Activated CD4-positive, alpha-beta T cell treated with anti-CD3 and anti-CD28 coated beads, Interleukin-2, amount 10 ng/mL, durations not matched to agents 24 days and 14 days (primary cell): ENCODE measurements around the gene EVI5L. TPM values are rescaled to one million over a fixed set of nuclear protein-coding genes. Genes with fewer than 3 reads are reported as not detected.
A peak's percentile ranks its signal among the peaks of the same experiment; 100 is the strongest.
"Not testable (repeated sequence)": the region's sequence is repeated elsewhere in the genome, so short reads cannot be mapped to it uniquely, and the experiment has no call there.

Source experiments
- DNase-seq: peaks from one replicate; pipeline ENCODE4 v3.0.0; 2022
- H3K27ac Mint-ChIP-seq: one replicate; pipeline ENCODE4 v1.8.0; 2022; ENCODE audit warnings: mild to moderate bottlenecking, mixed read lengths
- H3K27me3 Mint-ChIP-seq: one replicate; pipeline ENCODE4 v1.8.0; 2022; ENCODE audit warnings: mixed read lengths
- H3K36me3 Mint-ChIP-seq: one replicate; pipeline ENCODE4 v1.8.0; 2022; ENCODE audit warnings: low read depth, mild to moderate bottlenecking, mixed read lengths
- H3K4me1 Mint-ChIP-seq: one replicate; pipeline ENCODE4 v1.8.0; 2021; ENCODE audit warnings: mixed read lengths
- H3K4me3 Mint-ChIP-seq: one replicate; pipeline ENCODE4 v1.8.0; 2022; ENCODE audit warnings: mild to moderate bottlenecking, moderate library complexity, mixed read lengths
- H3K9me3 Mint-ChIP-seq: one replicate; pipeline ENCODE4 v1.8.0; 2021; ENCODE audit warnings: mixed read lengths
- intact Hi-C: fragments of 100-400 bp; cut with micrococcal nuclease; formaldehyde crosslinking; loops from one replicate; pipeline ENCODE4 v1.15.1; 2023
- total RNA-seq: library from RNA; stranded (reverse); gene quantifications from 2 replicates; pipeline ENCODE4 v1.2.3, GENCODE V29; 2022

Gene EVI5L
- total RNA-seq, result 4.3 and 5.2 TPM in 2 replicates

- H3K27ac Mint-ChIP-seq, result peak within 1 kb of the TSS; percentile 83
- intact Hi-C loops, result loop anchor here (1.0 to 5.0 kb wide), 2 partner anchors 40 to 173 kb away; no protein-coding TSS in a partner anchor
- DNase-seq, result peak; percentile 100
- H3K27me3 Mint-ChIP-seq, result peaks cover 10% of the 10 kb centered on the region
- no peaks in the 10 kb centered on the region for H3K36me3 Mint-ChIP-seq
- peak within 1 kb of the TSS; percentile 88 for H3K4me3 Mint-ChIP-seq
- H3K9me3 Mint-ChIP-seq, result no peaks in the 10 kb centered on the region
- H3K4me1 Mint-ChIP-seq, result peaks cover 17% of the 10 kb centered on the region
Observed at GRCh38 chr19:7829561-7830271, at the start of gene EVI5L. TSS of gene EVI5L (plus strand) at chr19:7830218. CDS start at chr19:7846543, 16,325 bp downstream.

GRCh38 chr19:7781157-7781556 is 48.9 kb upstream of the EVI5L start:
- peaks cover 3% of the 10 kb centered on the region for H3K9me3 Mint-ChIP-seq
- H3K27me3 Mint-ChIP-seq, result peaks cover 37% of the 10 kb centered on the region
- no peak for DNase-seq
- H3K36me3 Mint-ChIP-seq, result no peaks in the 10 kb centered on the region
- no peak overlapping the region for H3K4me3 Mint-ChIP-seq
- intact Hi-C loops, result no loop called here
- H3K4me1 Mint-ChIP-seq, result peaks cover 2% of the 10 kb centered on the region
- no peak overlapping the region for H3K27ac Mint-ChIP-seq

- H3K9me3 Mint-ChIP-seq, result peaks cover 3% of the 10 kb centered on the region
- H3K27ac Mint-ChIP-seq, result no peak overlapping the region
- intact Hi-C loops, result no loop called here
- no peak for DNase-seq
- peaks cover 38% of the 10 kb centered on the region for H3K27me3 Mint-ChIP-seq
- H3K4me1 Mint-ChIP-seq, result peaks cover 2% of the 10 kb centered on the region
- H3K4me3 Mint-ChIP-seq, result no peak overlapping the region
- no peaks in the 10 kb centered on the region for H3K36me3 Mint-ChIP-seq
Observed at GRCh38 chr19:7783991-7784423, 46.0 kb upstream of the EVI5L start.

DNA sequence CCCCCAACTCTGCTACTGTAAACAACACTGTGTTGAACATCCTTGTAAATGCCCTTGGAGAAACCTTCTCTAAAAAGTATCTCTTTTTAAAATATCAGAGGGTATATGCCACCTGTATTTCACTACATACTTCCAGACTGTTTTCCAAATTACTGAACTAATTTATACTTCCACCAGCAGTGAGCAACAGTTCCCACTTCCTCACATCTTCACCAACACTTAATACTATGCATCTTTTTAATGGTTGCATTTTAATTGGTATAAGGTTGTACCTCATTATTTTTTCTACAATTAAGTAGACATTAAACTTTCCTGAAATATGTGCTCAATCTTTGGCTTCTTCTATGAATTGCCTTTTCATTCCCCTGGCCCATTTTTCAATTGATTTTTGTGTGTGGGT is 45.2 kb upstream of the EVI5L start:
- peaks cover 2% of the 10 kb centered on the region for H3K4me1 Mint-ChIP-seq
- no peak for DNase-seq
- H3K27ac Mint-ChIP-seq, result no peak overlapping the region
- no peaks in the 10 kb centered on the region for H3K36me3 Mint-ChIP-seq
- no peak overlapping the region for H3K4me3 Mint-ChIP-seq
- intact Hi-C loops, result no loop called here
- peaks cover 41% of the 10 kb centered on the region for H3K27me3 Mint-ChIP-seq
- peaks cover 3% of the 10 kb centered on the region for H3K9me3 Mint-ChIP-seq

DNA sequence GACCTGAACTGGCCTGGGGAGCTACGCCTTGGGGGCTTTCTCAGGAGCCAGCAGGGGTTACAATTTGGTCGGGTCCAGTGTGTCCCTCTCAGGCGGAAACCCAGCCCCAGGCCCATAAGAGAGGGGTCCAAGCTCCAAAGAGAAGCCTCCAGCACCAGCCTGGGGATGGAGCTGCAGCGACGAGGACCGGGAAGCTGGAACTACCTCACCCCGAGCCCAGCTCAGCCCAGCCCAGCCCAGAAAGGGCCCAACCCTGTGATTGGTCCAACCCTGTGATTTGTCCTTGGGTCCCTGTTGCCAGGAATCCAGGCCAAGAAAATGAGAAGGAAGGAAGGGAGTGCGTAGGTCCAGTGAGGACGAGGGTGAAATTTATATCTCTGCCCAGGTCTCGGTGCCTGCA is 42.9 kb upstream of the EVI5L start:
- no peak overlapping the region for H3K4me3 Mint-ChIP-seq
- no peaks in the 10 kb centered on the region for H3K36me3 Mint-ChIP-seq
- peaks cover 3% of the 10 kb centered on the region for H3K9me3 Mint-ChIP-seq
- peak overlapping the region; percentile 34 for H3K27ac Mint-ChIP-seq
- peaks cover 2% of the 10 kb centered on the region for H3K4me1 Mint-ChIP-seq
- DNase-seq, result no peak
- intact Hi-C loops, result no loop called here
- H3K27me3 Mint-ChIP-seq, result peaks cover 33% of the 10 kb centered on the region

- no peak overlapping the region for H3K27ac Mint-ChIP-seq
- peaks cover 35% of the 10 kb centered on the region for H3K27me3 Mint-ChIP-seq
- H3K36me3 Mint-ChIP-seq, result no peaks in the 10 kb centered on the region
- no peak for DNase-seq
- H3K4me1 Mint-ChIP-seq, result peaks cover 2% of the 10 kb centered on the region
- intact Hi-C loops, result no loop called here
- H3K4me3 Mint-ChIP-seq, result no peak overlapping the region
- peaks cover 3% of the 10 kb centered on the region for H3K9me3 Mint-ChIP-seq
Observed at GRCh38 chr19:7787602-7788177, 42.3 kb upstream of the EVI5L start.

DNA sequence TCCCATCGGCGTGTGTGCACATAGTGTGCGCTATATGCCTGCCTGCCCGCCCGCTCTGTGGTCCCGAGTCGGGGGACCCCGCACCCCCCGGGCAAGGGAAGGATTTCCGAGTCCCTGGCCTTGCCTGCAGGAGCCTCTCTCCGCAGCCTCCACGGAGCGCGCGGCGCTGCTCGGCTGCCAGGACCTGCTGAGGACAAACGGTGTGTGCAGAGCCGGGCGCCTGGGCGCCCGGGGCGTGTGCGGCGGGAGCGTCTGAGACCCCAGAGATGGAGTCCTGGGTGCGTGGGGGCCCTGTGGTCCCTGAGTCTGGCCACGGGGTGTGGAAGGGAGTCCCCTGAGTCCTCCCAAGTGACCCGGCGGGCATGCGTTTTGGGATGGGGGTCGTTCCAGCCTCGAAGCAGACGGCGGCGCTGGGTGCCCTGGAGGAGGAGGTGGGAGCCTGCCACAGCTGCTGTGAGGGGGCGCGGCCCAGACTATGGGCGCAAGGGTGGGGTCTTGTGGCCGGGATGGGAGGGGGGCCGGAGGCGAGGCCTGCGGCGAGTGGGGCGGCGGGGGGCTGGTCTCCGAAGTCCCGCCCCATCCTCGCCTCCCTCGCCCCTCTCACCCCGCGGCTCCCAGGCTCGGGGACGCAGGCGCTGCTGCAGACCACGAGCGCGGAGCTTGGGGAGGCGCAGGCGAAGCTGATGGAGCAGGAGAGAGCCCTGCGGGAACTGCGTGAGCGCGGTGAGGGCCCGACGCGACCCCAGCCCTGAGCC is 41.7 kb upstream of the EVI5L start:
- H3K4me1 Mint-ChIP-seq, result peaks cover 2% of the 10 kb centered on the region
- H3K36me3 Mint-ChIP-seq, result no peaks in the 10 kb centered on the region
- H3K9me3 Mint-ChIP-seq, result peaks cover 3% of the 10 kb centered on the region
- no peak for DNase-seq
- intact Hi-C loops, result no loop called here
- H3K27ac Mint-ChIP-seq, result no peak overlapping the region
- peaks cover 33% of the 10 kb centered on the region for H3K27me3 Mint-ChIP-seq
- H3K4me3 Mint-ChIP-seq, result no peak overlapping the region

GRCh38 chr19:7788933-7789323 is 41.1 kb upstream of the EVI5L start:
- peaks cover 2% of the 10 kb centered on the region for H3K4me1 Mint-ChIP-seq
- H3K27me3 Mint-ChIP-seq, result peaks cover 29% of the 10 kb centered on the region
- peaks cover 3% of the 10 kb centered on the region for H3K9me3 Mint-ChIP-seq
- no peak for DNase-seq
- H3K36me3 Mint-ChIP-seq, result no peaks in the 10 kb centered on the region
- no peak overlapping the region for H3K4me3 Mint-ChIP-seq
- intact Hi-C loops, result no loop called here
- H3K27ac Mint-ChIP-seq, result no peak overlapping the region

DNA sequence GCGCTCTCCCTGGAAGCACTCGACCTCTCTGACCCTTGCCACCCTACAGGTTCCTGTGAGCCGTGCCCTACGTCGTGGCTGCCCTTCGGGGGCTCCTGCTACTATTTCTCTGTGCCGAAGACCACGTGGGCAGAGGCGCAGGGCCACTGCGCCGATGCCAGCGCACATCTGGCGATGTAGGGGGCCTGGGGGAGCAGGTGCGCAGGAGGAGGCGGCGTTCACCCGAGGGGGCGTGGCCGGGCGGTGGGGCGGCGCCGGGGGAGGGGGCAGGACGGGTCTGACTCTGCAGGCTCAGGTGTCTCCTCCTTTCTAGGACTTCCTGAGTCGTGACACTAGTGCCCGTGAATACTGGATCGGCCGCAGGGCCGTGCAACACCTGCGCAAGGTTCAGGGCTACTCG is 40.6 kb upstream of the EVI5L start:
- no peak overlapping the region for H3K4me3 Mint-ChIP-seq

DNA sequence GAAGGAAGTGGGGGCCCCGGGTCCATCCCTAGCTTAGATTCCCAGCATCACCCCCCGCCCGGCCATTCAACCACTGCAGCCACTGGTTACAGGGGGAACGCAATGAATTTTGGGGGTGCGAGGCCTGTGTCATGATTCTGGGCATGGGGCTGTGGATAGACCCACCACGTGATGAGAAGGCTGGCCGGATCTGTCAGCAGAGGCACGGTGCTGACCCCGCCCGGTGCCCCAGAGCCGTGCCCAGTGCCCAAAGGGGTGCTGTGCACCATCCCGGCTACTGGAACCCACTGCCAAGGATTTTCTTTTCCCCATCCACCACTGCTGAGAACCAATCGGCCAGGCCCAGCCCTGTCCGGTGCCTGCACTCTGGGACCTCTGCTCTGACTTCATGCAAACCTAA is 39.6 kb upstream of the EVI5L start:
- Mint-ChIP-seq H3K4me3 (no peak overlapping the region), H3K9me3 (no peaks in the 10 kb centered on the region), H3K27ac (no peak overlapping the region)

More for the DNA sequence above, 40.6 kb upstream of the EVI5L start:
- peaks cover 2% of the 10 kb centered on the region for H3K4me1 Mint-ChIP-seq
- no peaks in the 10 kb centered on the region for H3K36me3 Mint-ChIP-seq
- H3K27me3 Mint-ChIP-seq, result peaks cover 26% of the 10 kb centered on the region
- intact Hi-C loops, result no loop called here
- H3K27ac Mint-ChIP-seq, result no peak overlapping the region
- peaks cover 3% of the 10 kb centered on the region for H3K9me3 Mint-ChIP-seq
- DNase-seq, result no peak

GRCh38 chr19:7792281-7792680 is 37.7 kb upstream of the EVI5L start:
- H3K4me1 Mint-ChIP-seq, result no peaks in the 10 kb centered on the region
- intact Hi-C loops, result loop anchor here (10.0 kb wide), 1 partner anchor 57 kb away; the partner anchor contains the start of gene CLEC4G
- no peaks in the 10 kb centered on the region for H3K9me3 Mint-ChIP-seq
- no peak overlapping the region for H3K4me3 Mint-ChIP-seq
- no peak overlapping the region for H3K27ac Mint-ChIP-seq
- DNase-seq, result no peak
- peaks cover 27% of the 10 kb centered on the region for H3K27me3 Mint-ChIP-seq
- H3K36me3 Mint-ChIP-seq, result no peaks in the 10 kb centered on the region

More for the DNA sequence above, 39.6 kb upstream of the EVI5L start:
- Mint-ChIP-seq H3K36me3 (no peaks in the 10 kb centered on the region), H3K27me3 (peaks cover 21% of the 10 kb centered on the region), H3K4me1 (no peaks in the 10 kb centered on the region)
- intact Hi-C loops, result loop anchor here (10.0 kb wide), 1 partner anchor 56 kb away; the partner anchor contains the start of gene CLEC4G
- no peak for DNase-seq

DNA sequence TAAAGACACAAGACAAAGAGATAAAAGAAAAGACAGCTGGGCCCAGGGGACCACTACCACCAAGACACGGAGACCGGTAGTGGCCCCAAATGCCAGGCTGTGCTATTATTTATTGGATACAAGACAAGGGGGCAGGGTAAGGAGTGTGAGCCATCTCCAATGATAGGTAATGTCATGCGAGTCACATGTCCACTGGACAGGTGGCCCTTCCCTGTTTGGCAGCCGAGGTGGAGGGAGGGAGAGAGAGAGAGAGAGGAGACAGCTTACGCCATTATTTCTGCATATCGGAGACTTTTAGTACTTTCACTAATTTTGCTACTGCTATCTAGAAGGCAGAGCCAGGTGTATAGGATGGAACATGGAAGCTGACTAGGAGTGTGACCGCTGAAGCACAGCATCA is 37.3 kb upstream of the EVI5L start:
- intact Hi-C loops, result loop anchor here (10.0 kb wide), 1 partner anchor 58 kb away; the partner anchor contains the start of gene CLEC4G
- not testable (repeated sequence) for H3K4me3 Mint-ChIP-seq, H3K4me1 Mint-ChIP-seq, DNase-seq, H3K27ac Mint-ChIP-seq, H3K9me3 Mint-ChIP-seq, H3K36me3 Mint-ChIP-seq
- H3K27me3 Mint-ChIP-seq, result peaks cover 28% of the 10 kb centered on the region

- intact Hi-C loops, result loop anchor here (10.0 kb wide), 1 partner anchor 59 kb away; the partner anchor contains the start of gene CLEC4G
- no peaks in the 10 kb centered on the region for H3K9me3 Mint-ChIP-seq
- no peak overlapping the region for H3K4me3 Mint-ChIP-seq
- no peaks in the 10 kb centered on the region for H3K4me1 Mint-ChIP-seq
- DNase-seq, result no peak
- peaks cover 33% of the 10 kb centered on the region for H3K27me3 Mint-ChIP-seq
- H3K36me3 Mint-ChIP-seq, result no peaks in the 10 kb centered on the region
- no peak overlapping the region for H3K27ac Mint-ChIP-seq
Observed at GRCh38 chr19:7793493-7793892, 36.5 kb upstream of the EVI5L start.
